NB4 (cell line): Measurements from ENCODE around the gene TMEM150B.

ENCODE experiments used
- CTCF ChIP-seq: IDR thresholded peaks from one replicate; pipeline ENCODE4 v1.5.1; 2012; ENCODE audit warnings: low read depth, low read length
- POLR2A ChIP-seq: IDR thresholded peaks from 2 replicates; pipeline ENCODE4 v1.6.1; 2011; ENCODE audit warnings: mild to moderate bottlenecking; ENCODE audit not compliant: insufficient read length; ENCODE audit errors: extremely low read depth

- TF ChIP-seq POLR2A (no peak), CTCF (no peak)
Observed at GRCh38 chr19:55339105-55339888, 14.2 kb upstream of the TMEM150B start, which contains the start of gene KMT5C.
